Neural cell (in vitro differentiated cells): ENCODE results near the gene OGDH. TPM values are rescaled to one million over a fixed set of nuclear protein-coding genes. Genes with fewer than 3 reads are reported as not detected.
A peak's percentile ranks its signal among the peaks of the same experiment; 100 is the strongest.

Experiments used
- H2AFZ ChIP-seq: fragments of 200-600, 300-800 bp; sonication (generic), shearing (Covaris generic); 2 replicates; pipeline ENCODE4 v1.6.0; 2014; ENCODE audit warnings: low read depth, mild to moderate bottlenecking, antibody characterized with exemption, low read length, moderate library complexity
- H3F3A ChIP-seq: fragments of 200-600 bp; shearing (Covaris generic); 2 replicates; pipeline ENCODE4 v1.6.1; 2016; ENCODE audit warnings: mild to moderate bottlenecking, moderate library complexity, mixed read lengths, antibody characterized with exemption, low read length; ENCODE audit not compliant: insufficient read depth, poor library complexity, severe bottlenecking
- H3K27ac ChIP-seq: fragments of 200-600, 300-800 bp; sonication (generic), shearing (Covaris generic); 2 replicates; pipeline ENCODE4 v1.5.1; 2014; ENCODE audit warnings: mild to moderate bottlenecking, low read length, moderate library complexity
- H3K27me3 ChIP-seq: fragments of 300-800, 200-600 bp; sonication (generic), shearing (Covaris generic); 2 replicates; pipeline ENCODE4 v1.6.0; 2014; ENCODE audit warnings: mild to moderate bottlenecking, low read depth, low read length, moderate library complexity; ENCODE audit not compliant: insufficient read depth
- H3K36me3 ChIP-seq: fragments of 300-800, 200-600 bp; sonication (generic), shearing (Covaris generic); 2 replicates; pipeline ENCODE4 v1.5.1; 2014; ENCODE audit warnings: mild to moderate bottlenecking, antibody characterized with exemption, low read length, moderate library complexity; ENCODE audit not compliant: insufficient read depth
- H3K4me2 ChIP-seq: fragments of 300-800, 200-600 bp; sonication (generic), shearing (Covaris generic); 2 replicates; pipeline ENCODE4 v1.6.0; 2014; ENCODE audit warnings: mild to moderate bottlenecking, low read length
- H3K4me3 ChIP-seq: fragments of 300-800, 200-600 bp; sonication (generic), shearing (Covaris generic); 2 replicates; pipeline ENCODE4 v1.5.1; 2014; ENCODE audit warnings: mild to moderate bottlenecking, low read length, moderate library complexity
- H3K79me2 ChIP-seq: fragments of 200-600 bp; shearing (Covaris generic); replicated peaks from 2 replicates; pipeline ENCODE4 v1.6.0; 2014; ENCODE audit warnings: mild to moderate bottlenecking, low read length, moderate library complexity; ENCODE audit not compliant: insufficient read depth
- H3K9ac ChIP-seq: fragments of 300-800, 200-600 bp; sonication (generic), shearing (Covaris generic); 2 replicates; pipeline ENCODE4 v1.6.1; 2016; ENCODE audit warnings: mild to moderate bottlenecking, low read length, mixed read lengths
- H3K9me2 ChIP-seq: fragments of 200-600 bp; shearing (Covaris generic); 2 replicates; pipeline ENCODE4 v1.6.1; 2016; ENCODE audit warnings: mild to moderate bottlenecking, low read length, mixed read lengths; ENCODE audit not compliant: insufficient read depth
- H3K9me3 ChIP-seq: fragments of 200-600, 300-800 bp; sonication (generic), shearing (Covaris generic); 2 replicates; pipeline ENCODE4 v1.6.1; 2016; ENCODE audit warnings: mild to moderate bottlenecking, mixed run types, low read length, moderate library complexity, mixed read lengths
- H4K20me1 ChIP-seq: fragments of 200-600 bp; shearing (Covaris generic); 2 replicates; pipeline ENCODE4 v1.6.1; 2016; ENCODE audit warnings: mild to moderate bottlenecking, mixed run types; ENCODE audit not compliant: insufficient read depth
- CTCF ChIP-seq: fragments of 450-650 bp; IDR thresholded peaks from 2 replicates; pipeline ENCODE4 v1.5.1; 2014; ENCODE audit warnings: antibody characterized with exemption, mild to moderate bottlenecking, moderate library complexity; ENCODE audit not compliant: poor library complexity, severe bottlenecking
- EP300 ChIP-seq: fragments of 450-650 bp; conservative IDR thresholded peaks from 2 replicates; pipeline ENCODE4 v1.6.1; 2014; ENCODE audit warnings: antibody characterized with exemption, mild to moderate bottlenecking, moderate library complexity; ENCODE audit not compliant: poor library complexity, severe bottlenecking
- EZH2 ChIP-seq: fragments of 200-600, 300-800 bp; shearing (Covaris generic), sonication (generic); IDR thresholded peaks from 2 replicates; pipeline ENCODE4 v1.6.1; 2014; ENCODE audit warnings: antibody characterized with exemption, low read length, borderline replicate concordance, mild to moderate bottlenecking; ENCODE audit not compliant: insufficient read depth, poor library complexity, severe bottlenecking
- MXI1 ChIP-seq: fragments of 450-650 bp; conservative IDR thresholded peaks from 2 replicates; pipeline ENCODE4 v1.6.1; 2014; ENCODE audit warnings: antibody characterized with exemption, mild to moderate bottlenecking; ENCODE audit not compliant: poor library complexity, severe bottlenecking
- POLR2AphosphoS5 ChIP-seq: IDR thresholded peaks from 2 replicates; pipeline ENCODE4 v1.6.1; 2012
- RAD21 ChIP-seq: fragments of 450-650 bp; conservative IDR thresholded peaks from 2 replicates; pipeline ENCODE4 v1.6.1; 2014; ENCODE audit warnings: antibody characterized with exemption, mild to moderate bottlenecking, moderate library complexity
- REST ChIP-seq: IDR thresholded peaks from 2 replicates; pipeline ENCODE4 v1.6.1; 2012; ENCODE audit warnings: borderline replicate concordance
- SMC3 ChIP-seq: fragments of 450-650 bp; conservative IDR thresholded peaks from 2 replicates; pipeline ENCODE4 v1.6.1; 2014; ENCODE audit warnings: antibody characterized with exemption, mild to moderate bottlenecking, moderate library complexity; ENCODE audit not compliant: poor library complexity
- TAF1 ChIP-seq: IDR thresholded peaks from 2 replicates; pipeline ENCODE4 v1.6.1; 2012; ENCODE audit warnings: low read depth
- polyA plus RNA-seq: library from polyadenylated mRNA; depleted of rRNA; stranded (reverse); fragments of >200 nt; gene quantifications from 2 replicates; pipeline ENCODE4 v1.2.3, GENCODE V29; 2014

The OGDH gene
- polyA plus RNA-seq, 1 donor from 2014 or later = 16.9 TPM

GRCh38 chr7:44638611-44639557, 32.5 kb downstream of the OGDH start:
- Histone ChIP-seq H3K9me2 (no peaks in the 10 kb centered on the region), H3K4me2 (peak overlapping the region; percentile 54), H2AFZ (peak overlapping the region; percentile 57), H3K27ac (peak overlapping the region; percentile 98), H3K36me3 (no peaks in the 10 kb centered on the region), H3K4me3 (peak overlapping the region; percentile 47), H3K79me2 (no peaks in the 10 kb centered on the region), H3K9me3 (no peaks in the 10 kb centered on the region), H3F3A (peaks cover 7% of the 10 kb centered on the region), H4K20me1 (no peaks in the 10 kb centered on the region), H3K9ac (peak overlapping the region; percentile 70), H3K27me3 (no peaks in the 10 kb centered on the region)
- TF ChIP-seq EP300 (no peak), POLR2AphosphoS5 (no peak)

- Histone ChIP-seq H3K4me2 (peak overlapping the region; percentile 54), H3K27me3 (no peaks in the 10 kb centered on the region), H2AFZ (peak overlapping the region; percentile 57), H3K27ac (peak overlapping the region; percentile 98), H3K79me2 (no peaks in the 10 kb centered on the region), H3K9ac (peak overlapping the region; percentile 70), H3K4me3 (peak overlapping the region; percentile 47), H3K9me2 (no peaks in the 10 kb centered on the region), H4K20me1 (no peaks in the 10 kb centered on the region), H3F3A (peaks cover 7% of the 10 kb centered on the region), H3K36me3 (no peaks in the 10 kb centered on the region), H3K9me3 (no peaks in the 10 kb centered on the region)
- TF ChIP-seq REST (peak; percentile 99), MXI1 (no peak), EZH2 (no peak), SMC3 (peak; percentile 22), CTCF (no peak), EP300 (peak; percentile 51), RAD21 (no peak), POLR2AphosphoS5 (peak; percentile 77), TAF1 (peak; percentile 69)
Measured at GRCh38 chr7:44639671-44640321, 33.4 kb downstream of the OGDH start.
